ENCODE measurements around the gene NHEJ1.

DNA sequence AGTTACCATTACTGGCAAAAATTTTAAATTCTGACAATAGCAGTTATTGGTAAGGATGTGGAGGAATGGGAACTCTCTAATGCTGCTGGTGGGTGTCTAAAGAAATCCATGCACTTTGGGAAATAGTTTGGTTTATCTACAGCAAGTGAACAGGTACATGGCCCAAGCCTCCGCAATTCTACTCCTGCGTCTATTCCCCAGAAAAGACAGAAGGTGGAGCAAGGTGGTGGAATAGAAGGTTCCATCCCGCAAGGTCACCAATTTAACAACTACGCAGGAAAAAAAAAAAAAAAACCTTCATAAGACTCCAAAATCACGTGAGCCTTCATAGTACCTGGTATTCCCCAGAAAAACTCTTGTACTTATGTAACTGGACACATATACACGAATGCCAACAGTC, 125.8 kb downstream of the NHEJ1 start:
- TF ChIP-seq, protein P1, sequence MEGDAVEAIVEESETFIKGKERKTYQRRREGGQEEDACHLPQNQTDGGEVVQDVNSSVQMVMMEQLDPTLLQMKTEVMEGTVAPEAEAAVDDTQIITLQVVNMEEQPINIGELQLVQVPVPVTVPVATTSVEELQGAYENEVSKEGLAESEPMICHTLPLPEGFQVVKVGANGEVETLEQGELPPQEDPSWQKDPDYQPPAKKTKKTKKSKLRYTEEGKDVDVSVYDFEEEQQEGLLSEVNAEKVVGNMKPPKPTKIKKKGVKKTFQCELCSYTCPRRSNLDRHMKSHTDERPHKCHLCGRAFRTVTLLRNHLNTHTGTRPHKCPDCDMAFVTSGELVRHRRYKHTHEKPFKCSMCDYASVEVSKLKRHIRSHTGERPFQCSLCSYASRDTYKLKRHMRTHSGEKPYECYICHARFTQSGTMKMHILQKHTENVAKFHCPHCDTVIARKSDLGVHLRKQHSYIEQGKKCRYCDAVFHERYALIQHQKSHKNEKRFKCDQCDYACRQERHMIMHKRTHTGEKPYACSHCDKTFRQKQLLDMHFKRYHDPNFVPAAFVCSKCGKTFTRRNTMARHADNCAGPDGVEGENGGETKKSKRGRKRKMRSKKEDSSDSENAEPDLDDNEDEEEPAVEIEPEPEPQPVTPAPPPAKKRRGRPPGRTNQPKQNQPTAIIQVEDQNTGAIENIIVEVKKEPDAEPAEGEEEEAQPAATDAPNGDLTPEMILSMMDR (IDR thresholded peaks at IDR 0.05; ENCODE audit: low read length): no peak
- TF ChIP-seq EZH2 (optimal IDR thresholded peaks at IDR 0.05; ENCODE audit: low read depth, low read length): no peak
